ENCODE data around the gene IGFN1. TPM values are rescaled to one million over a fixed set of nuclear protein-coding genes. Genes with fewer than 3 reads are reported as not detected.

IGFN1 gene
- total RNA-seq, 1 donor from 2014 or later = under 0.01 TPM

- no peaks in the 10 kb centered on the region for H3K36me3 ChIP-seq (ENCODE audit: control insufficient read depth, insufficient read depth, low read length)
- no peak overlapping the region for H3K4me3 ChIP-seq (ENCODE audit: low read depth, low read length)
- TF ChIP-seq CTCF (IDR thresholded peaks at IDR 0.05; ENCODE audit: insufficient read depth, low read length, severe bottlenecking) = no peak
- FAIRE-seq = peak; percentile 40
- no peaks in the 10 kb centered on the region for H3K27me3 ChIP-seq (ENCODE audit: control insufficient read depth, insufficient read depth, low read length)
- DNase-seq (ENCODE audit: low read depth) = no peak
Measured at GRCh38 chr1:201264072-201264471, 73.4 kb downstream of the IGFN1 start.

- no peaks in the 10 kb centered on the region for H3K36me3 ChIP-seq (ENCODE audit: control insufficient read depth, insufficient read depth, low read length)
- FAIRE-seq (no peak), DNase-seq (ENCODE audit: low read depth) (no peak)
- no peak overlapping the region for H3K4me3 ChIP-seq (ENCODE audit: low read depth, low read length)
- no peak for TF ChIP-seq CTCF (IDR thresholded peaks at IDR 0.05; ENCODE audit: insufficient read depth, low read length, severe bottlenecking)
- no peaks in the 10 kb centered on the region for H3K27me3 ChIP-seq (ENCODE audit: control insufficient read depth, insufficient read depth, low read length)
Measured at GRCh38 chr1:201264554-201264953, 73.9 kb downstream of the IGFN1 start.

- Histone ChIP-seq H3K27me3 (ENCODE audit: control insufficient read depth, insufficient read depth, low read length) (no peaks in the 10 kb centered on the region), H3K36me3 (ENCODE audit: control insufficient read depth, insufficient read depth, low read length) (no peaks in the 10 kb centered on the region), H3K4me3 (ENCODE audit: low read depth, low read length) (no peak overlapping the region)
- FAIRE-seq (no peak), DNase-seq (ENCODE audit: low read depth) (peak; percentile 84)
- no peak for TF ChIP-seq CTCF (IDR thresholded peaks at IDR 0.05; ENCODE audit: insufficient read depth, low read length, severe bottlenecking)
Measured at GRCh38 chr1:201265756-201266155, 75.1 kb downstream of the IGFN1 start.

GRCh38 chr1:201266276-201266675, 75.7 kb downstream of the IGFN1 start:
- H3K36me3 ChIP-seq (ENCODE audit: control insufficient read depth, insufficient read depth, low read length) = no peaks in the 10 kb centered on the region
- DNase-seq (ENCODE audit: low read depth) (no peak), FAIRE-seq (no peak)
- no peaks in the 10 kb centered on the region for H3K27me3 ChIP-seq (ENCODE audit: control insufficient read depth, insufficient read depth, low read length)
- no peak overlapping the region for H3K4me3 ChIP-seq (ENCODE audit: low read depth, low read length)
- no peak for TF ChIP-seq CTCF (IDR thresholded peaks at IDR 0.05; ENCODE audit: insufficient read depth, low read length, severe bottlenecking)

GRCh38 chr1:201266774-201267173, 76.2 kb downstream of the IGFN1 start:
- Histone ChIP-seq H3K4me3 (ENCODE audit: low read depth, low read length) (no peak overlapping the region), H3K36me3 (ENCODE audit: control insufficient read depth, insufficient read depth, low read length) (no peaks in the 10 kb centered on the region), H3K27me3 (ENCODE audit: control insufficient read depth, insufficient read depth, low read length) (no peaks in the 10 kb centered on the region)
- no peak for TF ChIP-seq CTCF (IDR thresholded peaks at IDR 0.05; ENCODE audit: insufficient read depth, low read length, severe bottlenecking)
- peak; percentile 99 for DNase-seq (ENCODE audit: low read depth)
- FAIRE-seq = no peak

- no peaks in the 10 kb centered on the region for H3K27me3 ChIP-seq (ENCODE audit: control insufficient read depth, insufficient read depth, low read length)
- DNase-seq (ENCODE audit: low read depth) (peak; percentile 97), FAIRE-seq (no peak)
- TF ChIP-seq CTCF (IDR thresholded peaks at IDR 0.05; ENCODE audit: insufficient read depth, low read length, severe bottlenecking) = no peak
- H3K36me3 ChIP-seq (ENCODE audit: control insufficient read depth, insufficient read depth, low read length) = no peaks in the 10 kb centered on the region
- no peak overlapping the region for H3K4me3 ChIP-seq (ENCODE audit: low read depth, low read length)
Measured at GRCh38 chr1:201267481-201268229, 77.0 kb downstream of the IGFN1 start.
